GM12878 (cell line): ENCODE measurements around the gene MRPS18B. TPM values are rescaled to one million over a fixed set of nuclear protein-coding genes. Genes with fewer than 3 reads are reported as not detected.

Experiments used
- ATAC-seq: fragments of 200-7000 bp; cut with Tn5 transposase; 3 replicates; pipeline ENCODE4 v1.9.1; 2020; ENCODE audit warnings: mild to moderate bottlenecking, moderate library complexity
- BruUV-seq: library from RNA; stranded (reverse); fragments of 400-500 nt; replicated peaks from 2 replicates; lab custom pipeline; 2021; lab: Mats Ljungman, UMichigan
- CTCF ChIA-PET: fragments of 300-600 bp; sonication (Branson Sonifier 250); formaldehyde crosslinking; extraction: SDS; loops from one replicate; lab custom pipeline; 2021; ENCODE audit warnings: inconsistent platforms; lab: Yijun Ruan, JAX
- POLR2A ChIA-PET: fragments of 350-600 bp; formaldehyde crosslinking; extraction: SDS; loops from one replicate; lab custom pipeline; 2021; ENCODE audit warnings: inconsistent platforms; lab: Charles Lee
- RAD21 ChIA-PET: fragments of 300-600 bp; sonication (Branson Sonifier 250); formaldehyde crosslinking; loops from one replicate; lab custom pipeline; 2023; ENCODE audit warnings: antibody characterized with exemption; ENCODE audit not compliant: unreplicated experiment; lab: Charles Lee
- SMC1A ChIA-PET: fragments of 300-600 bp; sonication (Branson Sonifier 250); formaldehyde crosslinking; loops from one replicate; lab custom pipeline; 2023; ENCODE audit not compliant: unreplicated experiment, uncharacterized antibody; lab: Charles Lee
- DNase-seq: peaks from one replicate; pipeline ENCODE4 v3.0.0-alpha.2; 2011; ENCODE audit warnings: low read depth, low spot score
- FAIRE-seq: peaks from 3 replicates; lab custom pipeline; 2011; peaks lifted over from hg19 to GRCh38; lab: Jason Lieb, UNC
- H2AFZ ChIP-seq: 2 replicates; pipeline ENCODE4 v1.6.0; 2011; ENCODE audit warnings: low read depth, low read length, control low read depth; ENCODE audit not compliant: control insufficient read depth
- H3K27ac ChIP-seq: 2 replicates; pipeline ENCODE4 v1.5.1; 2011; ENCODE audit warnings: control low read depth; ENCODE audit not compliant: control insufficient read depth, insufficient read depth
- H3K27me3 ChIP-seq, 2 experiments: replicated peaks in 1 of 2; 2 replicates each; pipeline versions ENCODE4 v1.6.0 to v1.6.1; 2011; ENCODE audit warnings: low read length in 1 of 2; ENCODE audit not compliant: control insufficient read depth in 2 of 2, insufficient read depth in 2 of 2
- H3K36me3 ChIP-seq, 2 experiments: 2 replicates each; pipeline ENCODE4 v1.5.1; 2011; ENCODE audit warnings: low read length in 1 of 2; ENCODE audit not compliant: control insufficient read depth in 2 of 2, insufficient read depth in 2 of 2
- H3K4me1 ChIP-seq: 2 replicates; pipeline ENCODE4 v1.6.1; 2011; ENCODE audit warnings: mild to moderate bottlenecking, low read length, moderate library complexity, mixed read lengths; ENCODE audit not compliant: control insufficient read depth, insufficient read depth
- H3K4me2 ChIP-seq: 2 replicates; pipeline ENCODE4 v1.6.0; 2011; ENCODE audit warnings: control low read depth; ENCODE audit not compliant: control insufficient read depth, insufficient read depth
- H3K4me3 ChIP-seq: fragments of 200-600 bp; sonication (generic); 2 replicates; pipeline ENCODE4 v1.5.1; 2016
- H3K79me2 ChIP-seq: 2 replicates; pipeline ENCODE4 v1.6.0; 2011; ENCODE audit warnings: low read length; ENCODE audit not compliant: control insufficient read depth, insufficient read depth
- H3K9ac ChIP-seq: 2 replicates; pipeline ENCODE4 v1.8.0; 2011; ENCODE audit warnings: low read length, control low read depth, mixed read lengths; ENCODE audit not compliant: control insufficient read depth, insufficient read depth
- H3K9me3 ChIP-seq: replicated peaks from 3 replicates; pipeline ENCODE4 v1.5.1; 2011; ENCODE audit warnings: mild to moderate bottlenecking, low read length; ENCODE audit not compliant: control insufficient read depth, insufficient read depth
- H4K20me1 ChIP-seq: 2 replicates; pipeline ENCODE4 v1.6.0; 2011; ENCODE audit not compliant: control insufficient read depth, insufficient read depth
- ATF7 ChIP-seq: fragments of 450-650 bp; IDR thresholded peaks from 2 replicates; pipeline ENCODE4 v1.6.1; 2016; ENCODE audit warnings: low read depth, mild to moderate bottlenecking
- CHD2 ChIP-seq: IDR thresholded peaks from 2 replicates; pipeline ENCODE4 v1.6.1; 2011; ENCODE audit warnings: low read depth, low read length, improper control_type of control experiment, borderline replicate concordance
- ETV6 ChIP-seq, 2 experiments: fragments of 450-650 bp in 1 of 2; IDR thresholded peaks in 1 of 2; conservative IDR thresholded peaks in 1 of 2; 2 replicates each; pipeline ENCODE4 v1.6.1; 2014; ENCODE audit warnings: antibody characterized with exemption in 1 of 2, borderline replicate concordance in 1 of 2, low read depth in 1 of 2, mild to moderate bottlenecking in 1 of 2, moderate library complexity in 1 of 2
- HCFC1 ChIP-seq: fragments of 150-350 bp; IDR thresholded peaks from 2 replicates; pipeline ENCODE4 v1.6.1; 2014; ENCODE audit warnings: low read length
- HDGF ChIP-seq: fragments of 450-650 bp; IDR thresholded peaks from 2 replicates; pipeline ENCODE4 v1.6.1; 2016; ENCODE audit warnings: antibody characterized with exemption
- MEF2B ChIP-seq: fragments of 450-650 bp; IDR thresholded peaks from 2 replicates; pipeline ENCODE4 v1.6.1; 2018; ENCODE audit warnings: mild to moderate bottlenecking, moderate library complexity; ENCODE audit not compliant: partially characterized antibody, poor library complexity, severe bottlenecking
- MXI1 ChIP-seq: fragments of 150-350 bp; IDR thresholded peaks from 2 replicates; pipeline ENCODE4 v1.6.1; 2011; ENCODE audit warnings: low read depth, mild to moderate bottlenecking, inconsistent platforms, low read length, improper control_type of control experiment
- RAD51 ChIP-seq: fragments of 450-650 bp; IDR thresholded peaks from 2 replicates; pipeline ENCODE4 v1.6.1; 2016; ENCODE audit warnings: moderate library complexity, mild to moderate bottlenecking, inconsistent platforms
- RELA ChIP-seq: fragments of 450-650 bp; IDR thresholded peaks from 2 replicates; pipeline ENCODE4 v1.8.0; 2014; ENCODE audit warnings: borderline replicate concordance; ENCODE audit not compliant: partially characterized antibody
- SPI1 ChIP-seq: IDR thresholded peaks from 2 replicates; pipeline ENCODE4 v1.6.1; 2011; ENCODE audit warnings: low read depth, mild to moderate bottlenecking, low read length, moderate library complexity, borderline replicate concordance; ENCODE audit not compliant: insufficient read depth
- SUZ12 ChIP-seq: fragments of 200-600 bp; sonication (generic); IDR thresholded peaks from one replicate; pipeline ENCODE4 v1.6.1; 2018; ENCODE audit warnings: antibody characterized with exemption, mild to moderate bottlenecking; ENCODE audit not compliant: unreplicated experiment
- ZBED1 ChIP-seq: IDR thresholded peaks from 2 replicates; pipeline ENCODE4 v1.6.1; 2016; ENCODE audit warnings: borderline replicate concordance
- ZNF24 ChIP-seq: fragments of 450-650 bp; IDR thresholded peaks from 2 replicates; pipeline ENCODE4 v1.6.1; 2017; ENCODE audit warnings: antibody characterized with exemption, mild to moderate bottlenecking
- ZNF622 ChIP-seq: fragments of 450-650 bp; IDR thresholded peaks from 2 replicates; pipeline ENCODE4 v1.6.1; 2017; ENCODE audit warnings: mild to moderate bottlenecking, inconsistent platforms
- WGBS: methylation state at CpG from one replicate; pipeline ENCODE4 v1.1.6; 2016; ENCODE audit warnings: low lambda C conversion rate; ENCODE audit not compliant: insufficient replicate concordance, insufficient coverage; ENCODE audit errors: missing lambda C conversion rate; 5-methylcytosine and 5-hydroxymethylcytosine counted together
- in situ Hi-C: fragments of 300-500 bp; cut with MboI; formaldehyde crosslinking; loops from 9 replicates; pipeline ENCODE4 v1.14.3; 2018; ENCODE audit warnings: mixed read lengths
- intact Hi-C: fragments of 100-400 bp; cut with micrococcal nuclease; formaldehyde crosslinking; loops from one replicate; pipeline ENCODE4 v1.14.2; 2022; ENCODE audit not compliant: unreplicated experiment
- polyA plus RNA-seq, 11 experiments: library from polyadenylated mRNA; depleted of rRNA in 4 of 11; unstranded in 6 of 11; stranded (reverse) in 5 of 11; fragments of >200 nt; fragmentation: Nextera tagmentation in 4 of 11; fragmentation: Illumina TruSeq in 1 of 11; extraction: Ambion mirVana in 4 of 11; extraction: Trizol in 1 of 11; gene quantifications; 1 replicate in 1 of 11; 2 replicates in 10 of 11; pipeline versions ENCODE4 v1.2.1 to v1.2.3, GENCODE V29; 2011 to 2016; ENCODE audit warnings: inconsistent platforms in 2 of 11, missing spikeins in 2 of 11, low read depth in 1 of 11
- total RNA-seq, 4 experiments: library from RNA; depleted of rRNA in 3 of 4; stranded (reverse); fragments of >200 nt in 3 of 4; fragmentation: Illumina TruSeq in 1 of 4; extraction: Trizol in 1 of 4; gene quantifications; 2 replicates each; pipeline versions ENCODE4 v1.2.1 to v1.2.3, GENCODE V29; 2013 to 2021
- TF ChIP-seq, protein P1 (sequence below): IDR thresholded peaks from 2 replicates; pipeline ENCODE4 v1.6.1; 2011; ENCODE audit warnings: mild to moderate bottlenecking, low read depth, low read length, moderate library complexity; ENCODE audit not compliant: insufficient replicate concordance
- TF ChIP-seq, protein P2 (sequence below): fragments of 450-650 bp; IDR thresholded peaks from 2 replicates; pipeline ENCODE4 v1.6.1; 2014; ENCODE audit warnings: mild to moderate bottlenecking
- TF ChIP-seq, protein P3 (sequence below): fragments of 450-650 bp; formaldehyde crosslinking; IDR thresholded peaks from 2 replicates; pipeline ENCODE4 v1.4.0; 2020; ENCODE audit warnings: mild to moderate bottlenecking, moderate library complexity

The MRPS18B gene
- total and polyA plus RNA-seq, 10 of the 15 experiments (the other 5 are each of a cell fraction or from before 2014, with no cell fraction given), result 80.9 to 259 (median 140) TPM

DNA sequence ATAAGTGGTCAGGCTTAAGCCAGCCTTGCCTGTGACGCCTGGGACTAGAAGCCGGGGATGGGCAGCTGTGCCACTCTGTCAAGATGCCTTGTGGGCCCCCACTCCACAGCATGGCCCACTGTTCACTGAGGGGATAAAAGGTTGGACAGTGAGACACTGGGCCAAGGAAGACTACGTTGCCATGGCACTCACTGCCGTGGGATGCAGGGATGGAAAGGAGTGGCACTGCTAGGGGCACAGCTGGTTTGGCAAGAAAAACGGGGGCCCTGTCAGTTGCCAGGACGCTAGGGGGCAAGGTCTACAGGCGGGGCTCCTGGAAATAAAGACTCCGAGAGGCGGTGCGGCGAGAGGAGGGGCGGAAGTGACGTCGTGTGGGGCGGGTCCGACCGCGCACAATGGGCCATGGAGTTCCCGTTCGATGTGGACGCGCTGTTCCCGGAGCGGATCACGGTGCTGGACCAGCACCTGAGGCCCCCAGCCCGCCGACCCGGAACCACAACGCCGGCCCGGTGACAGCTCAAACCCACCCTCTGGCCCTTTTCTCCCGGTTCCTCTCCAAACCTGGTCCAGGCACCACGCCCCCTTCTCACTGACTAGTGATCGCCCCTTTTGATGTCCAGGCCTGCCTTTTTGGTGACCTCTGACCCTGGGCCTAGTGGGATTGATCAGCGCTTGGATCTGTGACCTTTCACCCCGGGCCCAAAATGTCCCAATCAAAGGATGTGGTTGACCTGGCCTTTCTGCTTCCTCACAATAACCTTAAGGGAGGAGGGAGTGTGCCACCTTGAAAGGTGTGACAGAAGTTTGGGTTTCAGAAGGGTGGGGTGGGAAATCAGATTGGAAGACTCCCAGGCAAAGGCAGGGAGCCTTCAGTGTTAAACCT lies 9.1 kb downstream of the MRPS18B start, which contains the start of gene ATAT1 (continued):
- TF ChIP-seq ETV6 (conservative IDR thresholded peaks at IDR 0.05 in 1 of 2, IDR thresholded peaks at IDR 0.05 in 1 of 2; ENCODE audit: borderline replicate concordance in 1 of 2, low read depth in 1 of 2) (no peak), SPI1 (peak; percentile 57; the same call in 1 of the 2 replicates)

DNA sequence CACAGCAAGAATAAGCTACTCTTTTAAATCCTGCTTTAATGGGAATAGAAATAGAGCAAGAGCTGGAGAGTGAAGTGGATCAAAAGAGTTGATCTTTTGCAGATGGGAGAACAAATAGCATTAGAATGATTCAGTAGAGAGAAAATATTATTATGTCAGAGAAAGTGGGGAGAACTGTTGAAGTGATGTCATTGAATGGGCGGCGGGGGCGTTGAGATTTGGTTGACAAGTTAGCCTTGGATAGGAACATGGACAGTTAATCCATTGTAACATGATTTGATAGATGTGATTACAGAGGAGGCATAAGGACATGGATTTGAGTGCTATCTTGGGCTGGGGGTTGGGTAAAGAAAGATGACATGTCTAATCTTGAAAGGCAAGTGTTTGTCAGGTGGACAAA lies 18.2 kb downstream of the MRPS18B start:
- Histone ChIP-seq H3K4me1 (no peaks in the 10 kb centered on the region), H3K9ac (no peak overlapping the region), H3K9me3 (no peaks in the 10 kb centered on the region), H3K27ac (no peak overlapping the region), H2AFZ (no peak overlapping the region), H3K36me3 (peaks cover 0 to 6% of the 10 kb centered on the region in 2 experiments; a peak in 1 of 4 replicates), H3K27me3 (no peaks in the 10 kb centered on the region), H3K4me3 (no peak overlapping the region), H3K4me2 (no peak overlapping the region), H4K20me1 (no peaks in the 10 kb centered on the region), H3K79me2 (no peaks in the 10 kb centered on the region)
- FAIRE-seq (no peak), ATAC-seq (no peak), DNase-seq (no peak)
- in situ Hi-C loops (no loop called here), intact Hi-C loops (no loop called here)
- RAD21 ChIA-PET, result no interaction called here
- SMC1A ChIA-PET, result no interaction called here
- CTCF ChIA-PET, result no interaction called here
- POLR2A ChIA-PET, result no interaction called here
- BruUV-seq, result no TSS peak
- 97% methylated on average over 3 of the region's 3 CpGs for WGBS
- TF ChIP-seq, protein P1, sequence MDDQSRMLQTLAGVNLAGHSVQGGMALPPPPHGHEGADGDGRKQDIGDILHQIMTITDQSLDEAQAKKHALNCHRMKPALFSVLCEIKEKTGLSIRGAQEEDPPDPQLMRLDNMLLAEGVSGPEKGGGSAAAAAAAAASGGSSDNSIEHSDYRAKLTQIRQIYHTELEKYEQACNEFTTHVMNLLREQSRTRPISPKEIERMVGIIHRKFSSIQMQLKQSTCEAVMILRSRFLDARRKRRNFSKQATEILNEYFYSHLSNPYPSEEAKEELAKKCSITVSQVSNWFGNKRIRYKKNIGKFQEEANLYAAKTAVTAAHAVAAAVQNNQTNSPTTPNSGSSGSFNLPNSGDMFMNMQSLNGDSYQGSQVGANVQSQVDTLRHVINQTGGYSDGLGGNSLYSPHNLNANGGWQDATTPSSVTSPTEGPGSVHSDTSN, result no peak
- TF ChIP-seq HCFC1 (no peak), SUZ12 (no peak), ZNF24 (no peak), MXI1 (no peak), ZBED1 (no peak), MEF2B (no peak), ZNF622 (no peak), RELA (no peak), HDGF (no peak), ATF7 (no peak), RAD51 (no peak), CHD2 (no peak)
- TF ChIP-seq, protein P2, sequence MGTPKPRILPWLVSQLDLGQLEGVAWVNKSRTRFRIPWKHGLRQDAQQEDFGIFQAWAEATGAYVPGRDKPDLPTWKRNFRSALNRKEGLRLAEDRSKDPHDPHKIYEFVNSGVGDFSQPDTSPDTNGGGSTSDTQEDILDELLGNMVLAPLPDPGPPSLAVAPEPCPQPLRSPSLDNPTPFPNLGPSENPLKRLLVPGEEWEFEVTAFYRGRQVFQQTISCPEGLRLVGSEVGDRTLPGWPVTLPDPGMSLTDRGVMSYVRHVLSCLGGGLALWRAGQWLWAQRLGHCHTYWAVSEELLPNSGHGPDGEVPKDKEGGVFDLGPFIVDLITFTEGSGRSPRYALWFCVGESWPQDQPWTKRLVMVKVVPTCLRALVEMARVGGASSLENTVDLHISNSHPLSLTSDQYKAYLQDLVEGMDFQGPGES, result no peak
- TF ChIP-seq, protein P3, sequence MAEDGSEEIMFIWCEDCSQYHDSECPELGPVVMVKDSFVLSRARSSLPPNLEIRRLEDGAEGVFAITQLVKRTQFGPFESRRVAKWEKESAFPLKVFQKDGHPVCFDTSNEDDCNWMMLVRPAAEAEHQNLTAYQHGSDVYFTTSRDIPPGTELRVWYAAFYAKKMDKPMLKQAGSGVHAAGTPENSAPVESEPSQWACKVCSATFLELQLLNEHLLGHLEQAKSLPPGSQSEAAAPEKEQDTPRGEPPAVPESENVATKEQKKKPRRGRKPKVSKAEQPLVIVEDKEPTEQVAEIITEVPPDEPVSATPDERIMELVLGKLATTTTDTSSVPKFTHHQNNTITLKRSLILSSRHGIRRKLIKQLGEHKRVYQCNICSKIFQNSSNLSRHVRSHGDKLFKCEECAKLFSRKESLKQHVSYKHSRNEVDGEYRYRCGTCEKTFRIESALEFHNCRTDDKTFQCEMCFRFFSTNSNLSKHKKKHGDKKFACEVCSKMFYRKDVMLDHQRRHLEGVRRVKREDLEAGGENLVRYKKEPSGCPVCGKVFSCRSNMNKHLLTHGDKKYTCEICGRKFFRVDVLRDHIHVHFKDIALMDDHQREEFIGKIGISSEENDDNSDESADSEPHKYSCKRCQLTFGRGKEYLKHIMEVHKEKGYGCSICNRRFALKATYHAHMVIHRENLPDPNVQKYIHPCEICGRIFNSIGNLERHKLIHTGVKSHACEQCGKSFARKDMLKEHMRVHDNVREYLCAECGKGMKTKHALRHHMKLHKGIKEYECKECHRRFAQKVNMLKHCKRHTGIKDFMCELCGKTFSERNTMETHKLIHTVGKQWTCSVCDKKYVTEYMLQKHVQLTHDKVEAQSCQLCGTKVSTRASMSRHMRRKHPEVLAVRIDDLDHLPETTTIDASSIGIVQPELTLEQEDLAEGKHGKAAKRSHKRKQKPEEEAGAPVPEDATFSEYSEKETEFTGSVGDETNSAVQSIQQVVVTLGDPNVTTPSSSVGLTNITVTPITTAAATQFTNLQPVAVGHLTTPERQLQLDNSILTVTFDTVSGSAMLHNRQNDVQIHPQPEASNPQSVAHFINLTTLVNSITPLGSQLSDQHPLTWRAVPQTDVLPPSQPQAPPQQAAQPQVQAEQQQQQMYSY, result no peak
